ENCODE data around the gene GPR26.

Gene GPR26

GRCh38 chr10:123744224-123744536, 78.0 kb downstream of the GPR26 start:
- H3K4me3 ChIP-seq (ENCODE audit: low read depth, low read length), result no peak overlapping the region
- no peak for DNase-seq (ENCODE audit: low read depth)

Measured in skeletal muscle cell (primary cell).